CD14-positive monocyte (primary cell): ENCODE results near the gene CDK7. TPM values are rescaled to one million over a fixed set of nuclear protein-coding genes. Genes with fewer than 3 reads are reported as not detected.
A peak's percentile ranks its signal among the peaks of the same experiment; 100 is the strongest.

Source experiments
- DNase-seq, 3 donors: peaks; one replicate each; pipeline ENCODE4 v3.0.0-alpha.2; 2011 to 2022
- H2AFZ ChIP-seq: 2 replicates; pipeline ENCODE4 v1.6.0; 2012; ENCODE audit warnings: mild to moderate bottlenecking, low read depth, low read length, inconsistent platforms; ENCODE audit not compliant: insufficient read depth, poor library complexity, severe bottlenecking
- H3K27ac ChIP-seq, 2 donors: 1 replicate in 1 of 2; 2 replicates in 1 of 2; pipeline ENCODE4 v1.5.1; 2012 to 2013; ENCODE audit warnings: low read length in 2 of 2, control low read depth in 1 of 2, inconsistent platforms in 1 of 2, low read depth in 1 of 2, mild to moderate bottlenecking in 1 of 2
- H3K27me3 ChIP-seq, 2 donors: one replicate each; pipeline versions ENCODE4 v1.6.0 to v1.6.1; 2011 to 2013; ENCODE audit warnings: low read length in 2 of 2; ENCODE audit not compliant: control insufficient read depth in 2 of 2, insufficient read depth in 2 of 2
- H3K36me3 ChIP-seq, 2 donors: replicated peaks in 1 of 2; 1 replicate in 1 of 2; 2 replicates in 1 of 2; pipeline versions ENCODE4 v1.5.1 to v1.6.1; 2012 to 2013; ENCODE audit warnings: low read length in 2 of 2, control low read depth in 1 of 2, inconsistent platforms in 1 of 2, mild to moderate bottlenecking in 1 of 2; ENCODE audit not compliant: insufficient read depth in 2 of 2, control insufficient read depth in 1 of 2
- H3K4me1 ChIP-seq, 2 donors: 1 replicate in 1 of 2; 2 replicates in 1 of 2; pipeline versions ENCODE4 v1.5.1 to v1.6.1; 2012 to 2013; ENCODE audit warnings: low read length in 2 of 2, control low read depth in 1 of 2, inconsistent platforms in 1 of 2, mild to moderate bottlenecking in 1 of 2, moderate library complexity in 1 of 2; ENCODE audit not compliant: insufficient read depth in 2 of 2, control insufficient read depth in 1 of 2
- H3K4me2 ChIP-seq: replicated peaks from 2 replicates; pipeline ENCODE3; 2012; ENCODE audit warnings: low read length, moderate library complexity, mild to moderate bottlenecking; ENCODE audit not compliant: poor library complexity, severe bottlenecking; ENCODE audit errors: extremely low read depth
- H3K4me3 ChIP-seq, 3 experiments: fragments of 200-600 bp in 1 of 3; sonication (generic) in 1 of 3; replicated peaks in 1 of 3; 1 replicate in 2 of 3; 2 replicates in 1 of 3; pipeline ENCODE4 v1.5.1; 2011 to 2013; ENCODE audit warnings: low read length in 3 of 3, mild to moderate bottlenecking in 3 of 3, control low read depth in 2 of 3, low read depth in 2 of 3, inconsistent platforms in 1 of 3, moderate library complexity in 1 of 3
- H3K79me2 ChIP-seq: 2 replicates; pipeline ENCODE4 v1.6.0; 2012; ENCODE audit warnings: mild to moderate bottlenecking, control low read depth, inconsistent platforms, low read length, moderate library complexity; ENCODE audit not compliant: insufficient read depth
- H3K9ac ChIP-seq: 2 replicates; pipeline ENCODE4 v1.6.0; 2017; ENCODE audit warnings: low read length, mild to moderate bottlenecking; ENCODE audit not compliant: insufficient read depth, poor library complexity, severe bottlenecking
- H3K9me3 ChIP-seq, 2 donors: replicated peaks in 1 of 2; 1 replicate in 1 of 2; 2 replicates in 1 of 2; pipeline versions ENCODE4 v1.5.1 to v1.6.1; 2012 to 2013; ENCODE audit warnings: low read length in 2 of 2, control low read depth in 1 of 2; ENCODE audit not compliant: control insufficient read depth in 1 of 2, insufficient read depth in 1 of 2
- H4K20me1 ChIP-seq: 2 replicates; pipeline ENCODE4 v1.6.0; 2012; ENCODE audit warnings: mild to moderate bottlenecking, low read length, control low read depth, moderate library complexity; ENCODE audit not compliant: insufficient read depth
- H3K27ac Mint-ChIP-seq, 7 donors: one replicate each; pipeline ENCODE4 v1.8.0; 2020; ENCODE audit warnings: mild to moderate bottlenecking in 7 of 7, mixed read lengths in 7 of 7, moderate library complexity in 6 of 7, inconsistent platforms in 2 of 7
- H3K27me3 Mint-ChIP-seq, 3 donors: one replicate each; pipeline ENCODE4 v1.8.0; 2021 to 2022; ENCODE audit warnings: low read depth in 3 of 3, mild to moderate bottlenecking in 3 of 3, mixed read lengths in 3 of 3, moderate library complexity in 3 of 3, inconsistent platforms in 1 of 3
- H3K36me3 Mint-ChIP-seq, 2 donors: one replicate each; pipeline ENCODE4 v1.8.0; 2020; ENCODE audit warnings: mixed read lengths in 2 of 2, inconsistent platforms in 1 of 2, mild to moderate bottlenecking in 1 of 2
- H3K4me1 Mint-ChIP-seq: one replicate; pipeline ENCODE4 v1.8.0; 2020; ENCODE audit warnings: mild to moderate bottlenecking, mixed read lengths
- H3K4me3 Mint-ChIP-seq, 2 donors: one replicate each; pipeline ENCODE4 v1.8.0; 2020; ENCODE audit warnings: mild to moderate bottlenecking in 2 of 2, mixed read lengths in 2 of 2, moderate library complexity in 1 of 2
- H3K9me3 Mint-ChIP-seq, 7 donors: one replicate each; pipeline ENCODE4 v1.8.0; 2020 to 2022; ENCODE audit warnings: mixed read lengths in 7 of 7, mild to moderate bottlenecking in 6 of 7, moderate library complexity in 6 of 7, inconsistent platforms in 2 of 7
- CTCF ChIP-seq: fragments of 200-600 bp; IDR thresholded peaks from one replicate; pipeline ENCODE4 v1.8.0; 2022; ENCODE audit warnings: antibody characterized with exemption, mild to moderate bottlenecking
- WGBS: methylation state at CpG from one replicate; pipeline ENCODE4 v1.1.5; 2013; ENCODE audit warnings: missing lambda C conversion rate; ENCODE audit not compliant: insufficient coverage; 5-methylcytosine and 5-hydroxymethylcytosine counted together
- intact Hi-C, 2 donors: fragments of 100-400 bp; cut with micrococcal nuclease; formaldehyde crosslinking; loops; one replicate each; pipeline versions ENCODE4 v1.15.0 to v1.15.1; 2023
- polyA plus RNA-seq, 3 donors: library from polyadenylated mRNA; depleted of rRNA in 1 of 3; unstranded in 2 of 3; stranded (reverse) in 1 of 3; fragments of 300-500 nt in 2 of 3; fragments of >200 nt in 1 of 3; fragmentation: Illumina TruSeq in 2 of 3; gene quantifications; 1 replicate in 2 of 3; 2 replicates in 1 of 3; pipeline ENCODE4 v1.2.3, GENCODE V29; 2012 to 2021

CDK7 gene
- polyA plus RNA-seq, 3 donors, result 12.4 to 20.4 (median 14.4) TPM

GRCh38 chr5:69284203-69284602 is 49.5 kb downstream of the CDK7 start:
- H3K36me3 Mint-ChIP-seq, result peaks cover 45 to 61% of the 10 kb centered on the region in 2 donors
- no peaks in the 10 kb centered on the region for H4K20me1 ChIP-seq
- no peaks in the 10 kb centered on the region for H3K4me1 ChIP-seq
- WGBS, result 100% methylated on average over 1 of the region's 2 CpGs
- H3K9me3 Mint-ChIP-seq, result peaks cover 0 to 2% (median 0%) of the 10 kb centered on the region in 7 donors
- peaks cover 9% of the 10 kb centered on the region for H3K4me1 Mint-ChIP-seq
- no peak overlapping the region for H3K9ac ChIP-seq
- H3K9me3 ChIP-seq, result no peaks in the 10 kb centered on the region
- TF ChIP-seq CTCF, result no peak
- DNase-seq, result no peak
- no peaks in the 10 kb centered on the region for H3K27me3 ChIP-seq
- intact Hi-C loops, result no loop called here
- H3K4me2 ChIP-seq, result no peak overlapping the region
- no peak overlapping the region for H3K27ac Mint-ChIP-seq
- H3K36me3 ChIP-seq, result peaks cover 38 to 54% of the 10 kb centered on the region in 2 donors
- H3K4me3 Mint-ChIP-seq, result no peak overlapping the region
- no peaks in the 10 kb centered on the region for H3K79me2 ChIP-seq
- no peaks in the 10 kb centered on the region for H3K27me3 Mint-ChIP-seq
- no peak overlapping the region for H2AFZ ChIP-seq
- H3K4me3 ChIP-seq, result no peak overlapping the region
- H3K27ac ChIP-seq, result no peak overlapping the region

- no peak overlapping the region for H3K27ac ChIP-seq
- H3K79me2 ChIP-seq, result no peaks in the 10 kb centered on the region
- intact Hi-C loops, result no loop called here
- no peak for TF ChIP-seq CTCF
- DNase-seq, result no peak
- Mint-ChIP-seq H3K27me3 (no peaks in the 10 kb centered on the region), H3K27ac (peak overlapping the region in 3 of 7 donors; percentile 24 to 68 (median 55)), H3K9me3 (peaks cover 0 to 2% (median 0%) of the 10 kb centered on the region in 7 donors), H3K4me1 (peaks cover 9% of the 10 kb centered on the region), H3K4me3 (no peak overlapping the region), H3K36me3 (peaks cover 31 to 47% of the 10 kb centered on the region in 2 donors)
- 90% methylated on average over 3 of the region's 5 CpGs for WGBS
- peaks cover 24 to 41% of the 10 kb centered on the region in 2 donors for H3K36me3 ChIP-seq
- H3K4me3 ChIP-seq, result no peak overlapping the region
- no peaks in the 10 kb centered on the region for H3K4me1 ChIP-seq
- no peaks in the 10 kb centered on the region for H4K20me1 ChIP-seq
- H2AFZ ChIP-seq, result no peak overlapping the region
- H3K9me3 ChIP-seq, result no peaks in the 10 kb centered on the region
- H3K4me2 ChIP-seq, result no peak overlapping the region
- H3K9ac ChIP-seq, result no peak overlapping the region
- H3K27me3 ChIP-seq, result no peaks in the 10 kb centered on the region
These were observed 50.9 kb downstream of the CDK7 start for GRCh38 chr5:69285448-69286116.
